LNCAP (cell line): ENCODE measurements around the gene CLK3.

ENCODE experiments used
- CTCF ChIP-seq: fragments of 450-650 bp; IDR thresholded peaks from 2 replicates; pipeline ENCODE4 v1.5.1; 2017; ENCODE audit warnings: mild to moderate bottlenecking

CLK3 gene

DNA sequence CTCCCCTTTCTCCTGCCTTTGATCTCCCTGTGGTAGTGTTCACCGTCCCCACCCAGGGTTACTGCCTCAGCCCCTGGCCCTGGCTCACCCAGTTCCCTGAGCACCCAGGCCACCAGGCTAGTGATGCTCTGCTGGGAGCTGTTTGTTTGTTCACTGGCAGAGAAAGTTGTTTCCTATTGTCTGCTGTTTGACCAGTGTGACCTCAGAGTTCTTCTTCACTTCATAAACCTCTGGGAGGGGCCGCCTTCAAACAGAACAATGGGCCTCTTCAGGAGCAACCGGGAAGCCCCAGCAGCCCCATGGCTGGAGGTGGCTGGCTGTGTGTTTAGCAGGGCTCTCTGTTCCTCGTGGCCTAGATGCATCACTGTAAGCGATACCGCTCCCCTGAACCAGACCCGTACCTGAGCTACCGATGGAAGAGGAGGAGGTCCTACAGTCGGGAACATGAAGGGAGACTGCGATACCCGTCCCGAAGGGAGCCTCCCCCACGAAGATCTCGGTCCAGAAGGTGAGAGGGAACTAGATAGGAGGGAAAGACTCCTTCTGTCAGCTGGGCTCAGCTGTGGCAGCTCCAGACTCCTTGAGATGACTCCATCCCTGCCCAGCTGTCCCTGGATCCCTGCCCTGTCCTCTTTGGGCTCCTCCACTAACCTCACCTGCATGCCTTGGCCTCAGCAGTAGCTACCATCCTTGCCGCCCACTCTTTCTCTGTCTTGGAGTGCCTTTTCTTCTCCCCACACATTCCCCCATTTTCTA is 3.4 kb downstream of the CLK3 start:
- no peak for TF ChIP-seq CTCF

GRCh38 chr15:74619916-74620635 is 4.4 kb downstream of the CLK3 start:
- no peak for TF ChIP-seq CTCF

DNA sequence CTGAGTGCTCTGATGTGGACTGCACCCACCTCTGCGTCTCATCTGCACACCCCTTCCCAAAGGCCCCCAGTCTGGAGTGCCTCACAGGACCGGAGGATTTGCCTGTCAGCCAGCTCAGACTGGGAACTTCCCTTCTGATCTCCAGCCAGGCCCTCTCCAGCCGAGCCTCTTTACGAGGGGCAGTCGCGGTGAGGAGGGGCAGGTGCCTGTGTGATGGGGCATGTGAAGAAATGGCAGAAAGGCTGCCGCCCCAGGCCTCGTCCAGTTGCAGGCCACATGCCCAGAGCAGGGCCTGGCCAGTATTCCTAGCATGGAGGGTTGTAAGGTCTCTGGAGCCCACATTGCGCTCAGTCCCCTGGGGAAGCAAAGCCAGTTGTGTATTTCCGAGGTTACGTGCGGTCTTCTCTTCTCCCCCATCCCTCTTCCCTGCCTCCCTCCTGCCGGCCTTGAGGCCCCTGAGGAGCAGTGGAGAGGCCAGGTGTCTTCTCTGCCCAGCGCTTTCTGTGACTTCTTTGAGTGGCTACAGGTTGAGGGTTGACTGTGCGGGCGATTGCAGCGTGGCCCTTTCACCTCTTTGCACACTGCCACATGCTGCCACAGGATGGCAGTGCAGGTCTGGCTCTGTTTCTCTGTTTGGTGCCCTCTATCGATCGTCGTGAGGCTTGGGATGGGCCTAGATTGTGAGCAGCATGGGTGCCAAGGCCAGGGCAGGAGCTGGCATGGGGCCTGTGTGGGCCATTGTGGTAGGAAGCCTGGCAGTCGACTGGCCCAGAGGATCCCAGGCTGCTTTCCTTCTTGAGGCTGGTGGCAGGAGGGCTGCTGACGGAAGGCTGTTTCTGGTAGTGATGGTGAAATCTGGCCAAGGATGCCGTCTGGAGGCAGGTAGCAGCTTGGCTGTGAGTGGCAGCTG is 5.3 kb downstream of the CLK3 start:
- TF ChIP-seq CTCF = peak; percentile 98

GRCh38 chr15:74621546-74621920 is 5.9 kb downstream of the CLK3 start:
- TF ChIP-seq CTCF = no peak

DNA sequence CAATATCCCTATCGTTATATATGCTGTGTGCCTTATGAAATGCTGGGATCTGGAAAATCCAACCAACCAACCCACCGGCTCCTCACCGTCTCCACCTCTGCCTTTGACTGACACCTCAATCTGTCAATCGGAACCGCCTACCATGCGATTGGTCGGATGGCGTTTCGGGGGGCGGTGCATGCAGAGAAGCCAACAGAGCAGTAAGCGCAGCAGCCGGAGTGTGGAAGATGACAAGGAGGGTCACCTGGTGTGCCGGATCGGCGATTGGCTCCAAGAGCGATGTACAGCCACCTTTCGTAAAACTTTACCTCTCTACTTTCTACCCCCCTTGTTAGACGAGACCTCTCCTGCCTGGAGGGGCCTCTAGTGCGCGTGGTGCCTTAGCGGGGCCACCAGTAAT is 6.3 kb downstream of the CLK3 start:
- TF ChIP-seq CTCF = no peak

- TF ChIP-seq CTCF = no peak
Measured at GRCh38 chr15:74622758-74623157, 7.1 kb downstream of the CLK3 start.

- no peak for TF ChIP-seq CTCF
Measured at GRCh38 chr15:74624020-74624602, 8.5 kb downstream of the CLK3 start.
